GM18861 (cell line): ENCODE measurements around the gene ALDH9A1.
"Not testable (repeated sequence)": the region's sequence is repeated elsewhere in the genome, so short reads cannot be mapped to it uniquely, and the experiment has no call there.

Experiments
- ATAC-seq: cut with Tn5 transposase; IDR thresholded peaks from one replicate; pipeline ENCODE4 v1.9.1; 2021; ENCODE audit not compliant: unreplicated experiment

Gene ALDH9A1

GRCh38 chr1:165647517-165647916, 50.8 kb downstream of the ALDH9A1 start:
- ATAC-seq, result no peak

- ATAC-seq, result peak; percentile 62
Observed at GRCh38 chr1:165645654-165646366, 52.6 kb downstream of the ALDH9A1 start.

GRCh38 chr1:165644064-165644735, 54.2 kb downstream of the ALDH9A1 start:
- no peak for ATAC-seq

- ATAC-seq, result no peak
Observed at GRCh38 chr1:165641231-165641987, 57.0 kb downstream of the ALDH9A1 start.

GRCh38 chr1:165639821-165640623, 58.3 kb downstream of the ALDH9A1 start:
- no peak for ATAC-seq

- not testable (repeated sequence) for ATAC-seq
Observed at GRCh38 chr1:165638211-165638610, 60.2 kb downstream of the ALDH9A1 start.

GRCh38 chr1:165637427-165637826, 60.9 kb downstream of the ALDH9A1 start:
- no peak for ATAC-seq

- ATAC-seq, result no peak
Observed at GRCh38 chr1:165635823-165636222, 62.5 kb downstream of the ALDH9A1 start.

- ATAC-seq, result peak; percentile 31
Observed at GRCh38 chr1:165635329-165635728, 63.0 kb downstream of the ALDH9A1 start.

- ATAC-seq, result no peak
Observed at GRCh38 chr1:165634154-165634921, 64.0 kb downstream of the ALDH9A1 start.

- ATAC-seq, result peak; percentile 13
Observed at GRCh38 chr1:165633614-165634013, 64.7 kb downstream of the ALDH9A1 start.

- ATAC-seq, result no peak
Observed at GRCh38 chr1:165632491-165632890, 65.9 kb downstream of the ALDH9A1 start.

GRCh38 chr1:165632152-165632469, 66.3 kb downstream of the ALDH9A1 start:
- ATAC-seq, result no peak

GRCh38 chr1:165631342-165632151, 66.8 kb downstream of the ALDH9A1 start:
- peak; percentile 31 for ATAC-seq

- peak; percentile 60 for ATAC-seq
Observed at GRCh38 chr1:165630629-165631341, 67.6 kb downstream of the ALDH9A1 start, which contains the start of gene MGST3. MGST3 (plus strand) TSS chr1:165631234; CDS start chr1:165649848, 18,614 bp downstream.

GRCh38 chr1:165629848-165630628, 68.3 kb downstream of the ALDH9A1 start:
- ATAC-seq, result no peak

GRCh38 chr1:165629151-165629550, 69.2 kb downstream of the ALDH9A1 start:
- no peak for ATAC-seq
